ENCODE data around the gene TAS2R20.
"Not testable (repeated sequence)": the region's sequence is repeated elsewhere in the genome, so short reads cannot be mapped to it uniquely, and the experiment has no call there.

DNA sequence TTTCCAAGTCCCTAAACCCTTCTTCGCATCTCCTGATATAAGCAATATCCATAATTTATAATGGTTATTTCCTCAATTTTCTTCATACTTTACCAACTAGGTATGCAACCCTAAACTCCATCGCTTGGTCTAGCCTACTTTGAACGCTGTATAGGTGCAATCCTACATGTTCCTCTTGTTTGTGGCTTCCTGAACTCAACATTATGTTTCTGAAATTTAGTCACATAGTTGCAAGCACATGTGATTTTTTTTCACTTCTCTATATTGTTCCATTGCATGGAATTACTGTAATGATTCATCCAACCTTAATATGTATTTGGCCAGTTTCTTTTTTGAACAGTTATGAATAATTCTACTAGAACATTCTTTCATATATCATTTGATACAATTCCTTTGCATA lies 35.9 kb upstream of the TAS2R20 start:
- TF ChIP-seq, protein P1, sequence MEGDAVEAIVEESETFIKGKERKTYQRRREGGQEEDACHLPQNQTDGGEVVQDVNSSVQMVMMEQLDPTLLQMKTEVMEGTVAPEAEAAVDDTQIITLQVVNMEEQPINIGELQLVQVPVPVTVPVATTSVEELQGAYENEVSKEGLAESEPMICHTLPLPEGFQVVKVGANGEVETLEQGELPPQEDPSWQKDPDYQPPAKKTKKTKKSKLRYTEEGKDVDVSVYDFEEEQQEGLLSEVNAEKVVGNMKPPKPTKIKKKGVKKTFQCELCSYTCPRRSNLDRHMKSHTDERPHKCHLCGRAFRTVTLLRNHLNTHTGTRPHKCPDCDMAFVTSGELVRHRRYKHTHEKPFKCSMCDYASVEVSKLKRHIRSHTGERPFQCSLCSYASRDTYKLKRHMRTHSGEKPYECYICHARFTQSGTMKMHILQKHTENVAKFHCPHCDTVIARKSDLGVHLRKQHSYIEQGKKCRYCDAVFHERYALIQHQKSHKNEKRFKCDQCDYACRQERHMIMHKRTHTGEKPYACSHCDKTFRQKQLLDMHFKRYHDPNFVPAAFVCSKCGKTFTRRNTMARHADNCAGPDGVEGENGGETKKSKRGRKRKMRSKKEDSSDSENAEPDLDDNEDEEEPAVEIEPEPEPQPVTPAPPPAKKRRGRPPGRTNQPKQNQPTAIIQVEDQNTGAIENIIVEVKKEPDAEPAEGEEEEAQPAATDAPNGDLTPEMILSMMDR (conservative IDR thresholded peaks at IDR 0.05; ENCODE audit: low read depth, low read length), result not testable (repeated sequence)
- not testable (repeated sequence) for TF ChIP-seq EZH2 (IDR thresholded peaks at IDR 0.05; ENCODE audit: borderline replicate concordance, low read depth, low read length, poor library complexity, severe bottlenecking)
